ENCODE measurements around the gene HTR3E.

HTR3E gene

DNA sequence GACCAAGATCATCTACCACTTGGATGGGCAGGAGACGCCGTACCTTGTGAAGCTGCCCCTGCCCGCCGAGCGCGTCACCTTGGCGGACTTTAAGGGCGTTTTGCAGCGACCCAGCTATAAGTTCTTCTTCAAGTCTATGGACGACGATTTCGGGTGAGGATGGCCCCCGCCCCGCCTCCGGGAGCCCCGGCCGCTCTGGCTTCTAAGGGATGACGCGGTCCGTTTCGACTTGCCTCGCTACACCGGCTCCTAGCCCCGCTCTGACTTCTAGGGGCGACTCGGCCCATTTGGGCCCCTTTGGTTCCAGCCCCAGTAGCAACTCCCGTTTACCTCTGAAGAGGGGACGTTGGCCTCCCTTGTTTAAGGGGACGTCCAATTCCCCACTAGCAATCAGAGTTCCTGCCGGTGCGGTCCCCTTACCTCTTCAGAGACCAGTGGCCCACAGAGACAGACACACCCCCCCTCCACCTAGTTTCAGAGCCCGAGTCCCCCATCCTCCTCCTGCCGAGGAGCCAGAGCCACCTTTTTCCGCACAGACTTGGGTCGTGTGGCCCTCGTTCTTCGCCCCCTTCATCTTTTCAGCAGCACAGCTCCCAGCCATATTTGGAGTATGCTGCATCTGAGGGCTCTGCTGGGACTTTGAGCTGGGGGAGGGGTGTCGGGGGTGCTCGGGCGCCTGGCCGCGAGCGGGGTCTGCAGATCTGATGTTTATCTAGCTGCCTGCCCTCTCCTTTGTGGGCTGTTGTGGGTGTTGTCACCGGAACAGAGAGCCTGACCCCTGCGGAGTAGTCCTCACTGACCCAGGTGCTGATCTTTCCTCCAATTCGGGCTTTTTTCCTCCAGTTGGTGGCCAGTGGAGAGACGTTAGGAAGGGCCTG lies 59.0 kb downstream of the HTR3E start:
- DNase-seq (ENCODE audit: low spot score), result peak; percentile 47

- peak; percentile 59 for DNase-seq (ENCODE audit: low spot score)
These were observed 59.7 kb downstream of the HTR3E start for GRCh38 chr3:184156522-184156955.

All from AG08396 (cell line).